RWPE1 (cell line): ENCODE measurements around the gene LURAP1L.

Experiments
- CTCF ChIA-PET: fragments of 350-600 bp; sonication (Branson Sonifier 250); formaldehyde crosslinking; extraction: SDS; loops from one replicate; lab custom pipeline; 2021; lab: Yijun Ruan, JAX
- POLR2A ChIA-PET: fragments of 400-600 bp; formaldehyde crosslinking; extraction: SDS; loops from one replicate; lab custom pipeline; 2020; ENCODE audit warnings: antibody characterized with exemption; ENCODE audit not compliant: low non-redundant PET; lab: Yijun Ruan, JAX
- DNase-seq: peaks from one replicate; pipeline ENCODE4 v3.0.0; 2012; ENCODE audit warnings: low spot score
- H3K27ac ChIP-seq: fragments of 450-650 bp; 2 replicates; pipeline ENCODE4 v1.5.1; 2017
- TF ChIP-seq, protein P1 (sequence below): fragments of 450-650 bp; conservative IDR thresholded peaks from 2 replicates; pipeline ENCODE4 v1.5.1; 2017; ENCODE audit warnings: low read depth, mild to moderate bottlenecking

LURAP1L gene

DNA sequence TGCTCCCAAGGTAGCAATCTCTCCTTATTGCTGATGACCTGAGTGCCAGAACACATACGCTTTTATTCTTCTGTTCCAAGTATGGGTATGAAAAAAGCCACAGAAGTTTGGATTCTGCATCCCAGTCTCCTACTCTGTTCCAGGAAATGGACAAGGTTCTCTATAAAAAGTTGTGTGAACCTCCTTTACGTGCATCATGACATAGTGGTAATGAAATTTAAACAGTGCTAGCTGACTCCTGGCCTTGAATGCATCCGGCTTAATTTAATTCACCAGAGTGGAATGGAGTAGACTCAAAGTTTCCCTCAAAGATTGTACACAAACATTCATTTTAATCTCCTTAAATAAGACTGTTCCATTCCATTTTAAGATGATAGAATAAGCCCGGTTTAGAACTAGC lies 68.9 kb downstream of the LURAP1L start:
- H3K27ac ChIP-seq: no peak overlapping the region
- TF ChIP-seq, protein P1, sequence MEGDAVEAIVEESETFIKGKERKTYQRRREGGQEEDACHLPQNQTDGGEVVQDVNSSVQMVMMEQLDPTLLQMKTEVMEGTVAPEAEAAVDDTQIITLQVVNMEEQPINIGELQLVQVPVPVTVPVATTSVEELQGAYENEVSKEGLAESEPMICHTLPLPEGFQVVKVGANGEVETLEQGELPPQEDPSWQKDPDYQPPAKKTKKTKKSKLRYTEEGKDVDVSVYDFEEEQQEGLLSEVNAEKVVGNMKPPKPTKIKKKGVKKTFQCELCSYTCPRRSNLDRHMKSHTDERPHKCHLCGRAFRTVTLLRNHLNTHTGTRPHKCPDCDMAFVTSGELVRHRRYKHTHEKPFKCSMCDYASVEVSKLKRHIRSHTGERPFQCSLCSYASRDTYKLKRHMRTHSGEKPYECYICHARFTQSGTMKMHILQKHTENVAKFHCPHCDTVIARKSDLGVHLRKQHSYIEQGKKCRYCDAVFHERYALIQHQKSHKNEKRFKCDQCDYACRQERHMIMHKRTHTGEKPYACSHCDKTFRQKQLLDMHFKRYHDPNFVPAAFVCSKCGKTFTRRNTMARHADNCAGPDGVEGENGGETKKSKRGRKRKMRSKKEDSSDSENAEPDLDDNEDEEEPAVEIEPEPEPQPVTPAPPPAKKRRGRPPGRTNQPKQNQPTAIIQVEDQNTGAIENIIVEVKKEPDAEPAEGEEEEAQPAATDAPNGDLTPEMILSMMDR: no peak
- POLR2A ChIA-PET: no interaction called here
- DNase-seq: no peak
- CTCF ChIA-PET: interaction anchor here (0.6 kb wide), 1 partner anchor 1501 kb away, joined by 3 read pairs; no protein-coding TSS in a partner anchor

DNA sequence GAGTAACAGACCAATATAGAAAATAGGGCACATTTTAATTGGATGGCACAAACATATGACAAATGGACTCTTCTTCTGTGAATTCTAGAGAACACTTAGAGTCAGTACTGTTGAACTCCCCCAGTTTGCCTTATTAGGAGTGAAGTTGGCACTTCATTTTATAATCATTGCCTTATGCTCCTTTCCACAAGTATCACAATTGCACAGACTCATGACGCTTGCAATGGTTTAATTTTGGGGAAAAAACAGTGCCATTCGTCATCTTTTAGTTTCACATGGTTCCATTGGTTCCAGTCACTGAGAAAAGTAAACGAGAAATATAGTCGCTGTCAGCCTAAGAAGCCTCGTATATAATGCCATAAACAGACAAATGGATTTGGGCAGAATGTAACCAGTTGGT lies 71.2 kb downstream of the LURAP1L start:
- TF ChIP-seq, protein P1: no peak
- ChIA-PET CTCF (no interaction called here), POLR2A (no interaction called here)
- no peak for DNase-seq
- H3K27ac ChIP-seq: no peak overlapping the region

DNA sequence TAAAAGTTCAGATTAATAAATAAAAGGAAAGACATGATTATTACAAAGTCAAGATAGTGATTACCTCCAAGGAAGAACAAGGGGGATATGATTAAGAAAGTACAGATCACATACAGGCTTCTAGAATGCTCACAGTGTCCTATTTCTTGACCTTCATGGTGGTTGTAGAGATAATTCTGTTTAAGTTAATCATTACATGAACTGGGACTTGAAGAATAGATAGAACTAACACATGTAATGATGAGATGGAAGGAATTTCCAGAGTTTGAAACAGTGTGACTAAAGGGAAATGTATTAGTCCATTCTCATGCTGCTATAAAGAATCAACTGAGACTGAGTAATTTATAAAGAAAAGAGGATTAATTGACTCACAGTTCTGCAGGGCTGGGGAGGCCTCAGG lies 72.7 kb downstream of the LURAP1L start:
- DNase-seq: no peak
- H3K27ac ChIP-seq: no peak overlapping the region
- POLR2A ChIA-PET: no interaction called here
- TF ChIP-seq, protein P1: no peak
- CTCF ChIA-PET: no interaction called here

DNA sequence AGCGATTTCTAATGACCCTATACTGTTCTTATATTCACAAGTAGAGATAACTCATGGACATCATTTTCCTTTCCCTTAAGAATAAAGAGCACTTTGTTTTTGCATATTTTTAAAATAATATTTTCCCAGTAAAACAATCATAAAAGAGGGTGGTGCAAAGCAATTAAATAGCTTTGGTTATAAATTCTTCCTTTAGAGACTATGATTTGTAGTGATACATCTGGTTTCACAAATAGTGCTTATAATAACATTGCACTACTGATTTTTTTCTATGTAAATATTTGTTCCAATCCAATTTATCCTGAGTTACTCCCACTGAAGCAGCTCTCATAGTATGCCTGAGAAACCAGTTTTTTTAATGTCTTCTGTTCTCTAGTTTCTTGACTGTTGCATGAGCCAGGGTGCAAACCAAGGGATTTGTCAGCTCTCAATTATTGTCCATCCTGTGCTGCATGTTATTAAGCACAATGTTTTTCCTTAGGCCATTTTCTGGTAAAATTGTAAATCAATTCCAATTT lies 74.7 kb downstream of the LURAP1L start:
- TF ChIP-seq, protein P1: no peak
- CTCF ChIA-PET: no interaction called here
- H3K27ac ChIP-seq: no peak overlapping the region
- DNase-seq: no peak
- POLR2A ChIA-PET: no interaction called here

DNA sequence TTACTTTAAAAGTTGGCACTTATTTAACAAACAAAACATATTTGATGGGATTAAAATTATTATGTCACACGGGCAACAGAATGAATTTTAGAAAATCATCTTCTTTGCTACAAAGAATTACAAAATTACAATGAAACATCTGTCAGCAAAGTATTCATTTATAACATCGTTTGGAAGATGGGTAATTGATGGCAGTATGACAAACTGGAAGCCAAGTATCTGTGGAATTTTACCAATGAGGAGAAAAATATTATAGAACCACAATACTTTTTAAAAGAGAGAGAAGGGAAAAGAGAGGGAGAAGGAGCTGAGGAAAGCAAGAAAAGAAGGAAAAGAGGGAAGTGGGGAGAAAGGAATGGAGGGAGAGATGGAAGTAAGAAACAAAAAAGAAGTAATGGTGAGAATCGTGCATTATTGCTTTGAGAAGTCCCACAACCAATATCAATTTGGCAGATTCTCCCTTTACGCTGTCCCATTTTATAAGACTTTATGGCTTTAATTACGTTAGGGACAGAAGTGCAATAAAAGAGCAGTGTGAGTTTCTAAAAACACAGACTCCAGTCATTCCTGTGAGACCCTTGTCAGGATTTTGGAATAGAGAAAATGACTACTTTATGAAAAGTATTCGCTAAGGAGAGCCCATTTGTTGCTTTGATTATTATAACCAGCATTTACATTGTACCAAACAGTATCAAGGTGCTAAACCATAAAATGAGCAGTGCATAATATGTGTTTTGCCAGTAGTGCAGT lies 76.7 kb downstream of the LURAP1L start:
- no peak overlapping the region for H3K27ac ChIP-seq
- CTCF ChIA-PET: no interaction called here
- DNase-seq: no peak
- TF ChIP-seq, protein P1: no peak
- POLR2A ChIA-PET: no interaction called here

DNA sequence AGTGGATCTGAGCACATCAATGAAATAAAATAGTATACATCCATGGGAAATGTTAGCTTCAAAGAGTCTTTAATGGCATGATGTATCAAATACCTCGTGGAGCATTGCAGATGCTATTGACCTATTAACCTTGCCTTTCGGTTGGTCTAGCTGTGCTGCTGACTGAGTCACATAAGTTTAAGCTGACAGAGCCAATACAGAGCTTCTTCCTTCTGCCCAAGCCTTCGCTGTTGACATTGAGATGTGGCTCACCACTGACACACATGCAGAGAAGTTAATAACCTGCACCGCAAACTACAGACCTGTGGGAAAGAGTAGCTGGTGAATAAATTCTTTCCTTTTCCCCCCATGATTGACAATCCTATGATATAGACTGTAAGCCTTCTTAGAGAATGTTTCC lies 78.2 kb downstream of the LURAP1L start:
- H3K27ac ChIP-seq: no peak overlapping the region
- CTCF ChIA-PET: interaction anchor here (0.6 kb wide), 1 partner anchor 134 kb away, joined by 4 read pairs; no protein-coding TSS in a partner anchor
- no peak for DNase-seq
- POLR2A ChIA-PET: no interaction called here
- TF ChIP-seq, protein P1: no peak
